Smooth muscle cell (in vitro differentiated cells): ENCODE data around the gene MASP1. TPM values are rescaled to one million over a fixed set of nuclear protein-coding genes. Genes with fewer than 3 reads are reported as not detected.
A peak's percentile ranks its signal among the peaks of the same experiment; 100 is the strongest.

Experiments used
- DNase-seq: peaks from one replicate; lab custom pipeline; 2025; ENCODE audit not compliant: unreplicated experiment; lab: John Stamatoyannopoulos, UW
- H2AFZ ChIP-seq: fragments of 200-600 bp; sonication (generic); 2 replicates; pipeline ENCODE4 v1.6.0; 2016; ENCODE audit warnings: antibody characterized with exemption, low read depth, mild to moderate bottlenecking
- H3F3A ChIP-seq: fragments of 200-600 bp; sonication (generic); 2 replicates; pipeline ENCODE4 v1.6.0; 2017; ENCODE audit warnings: antibody characterized with exemption, low read depth
- H3K27ac ChIP-seq: fragments of 200-600 bp; sonication (generic); 2 replicates; pipeline ENCODE4 v1.5.1; 2016; ENCODE audit warnings: low read depth, mild to moderate bottlenecking
- H3K27me3 ChIP-seq: fragments of 200-600 bp; sonication (generic); 2 replicates; pipeline ENCODE4 v1.6.1; 2016; ENCODE audit warnings: low read depth, mild to moderate bottlenecking
- H3K36me3 ChIP-seq: fragments of 200-600 bp; sonication (generic); 2 replicates; pipeline ENCODE4 v1.5.1; 2016; ENCODE audit warnings: low read depth
- H3K4me1 ChIP-seq: fragments of 200-600 bp; sonication (generic); 2 replicates; pipeline ENCODE4 v1.5.1; 2016; ENCODE audit warnings: low read depth
- H3K4me2 ChIP-seq: fragments of 200-600 bp; sonication (generic); 2 replicates; pipeline ENCODE4 v1.6.0; 2016; ENCODE audit warnings: mild to moderate bottlenecking
- H3K4me3 ChIP-seq: fragments of 200-600 bp; sonication (generic); 2 replicates; pipeline ENCODE4 v1.5.1; 2016; ENCODE audit warnings: mild to moderate bottlenecking
- H3K79me2 ChIP-seq: fragments of 200-600 bp; sonication (generic); 2 replicates; pipeline ENCODE4 v1.6.0; 2016; ENCODE audit warnings: low read depth, mild to moderate bottlenecking
- H3K9ac ChIP-seq: fragments of 200-600 bp; sonication (generic); 2 replicates; pipeline ENCODE4 v1.6.0; 2016; ENCODE audit warnings: low read depth
- H3K9me3 ChIP-seq: fragments of 200-600 bp; sonication (generic); replicated peaks from 2 replicates; pipeline ENCODE4 v1.5.1; 2016; ENCODE audit warnings: low read depth
- H4K20me1 ChIP-seq: fragments of 200-600 bp; sonication (generic); 2 replicates; pipeline ENCODE4 v1.6.0; 2016; ENCODE audit warnings: low read depth
- WGBS: methylation state at CpG from one replicate; pipeline ENCODE4 v1.1.7; 2016; ENCODE audit warnings: low lambda C conversion rate; 5-methylcytosine and 5-hydroxymethylcytosine counted together
- polyA plus RNA-seq: library from polyadenylated mRNA; unstranded; fragments of >200 nt; fragmentation: Nextera tagmentation; extraction: Ambion mirVana; gene quantifications from 2 replicates; pipeline ENCODE4 v1.2.1, GENCODE V29; 2016
- total RNA-seq: library from RNA; depleted of rRNA; stranded (reverse); fragments of >200 nt; gene quantifications from 2 replicates; pipeline ENCODE4 v1.2.3, GENCODE V29; 2014
- TF ChIP-seq, protein P1 (sequence below): fragments of 200-600 bp; sonication (generic); IDR thresholded peaks from 2 replicates; pipeline ENCODE4 v1.5.1; 2017; ENCODE audit warnings: borderline replicate concordance, mild to moderate bottlenecking, antibody characterized with exemption; ENCODE audit not compliant: insufficient read depth, poor library complexity, severe bottlenecking

MASP1 gene
- total and polyA plus RNA-seq, 2 experiments from 2014 or later, result 46.7 to 54.0 TPM

DNA sequence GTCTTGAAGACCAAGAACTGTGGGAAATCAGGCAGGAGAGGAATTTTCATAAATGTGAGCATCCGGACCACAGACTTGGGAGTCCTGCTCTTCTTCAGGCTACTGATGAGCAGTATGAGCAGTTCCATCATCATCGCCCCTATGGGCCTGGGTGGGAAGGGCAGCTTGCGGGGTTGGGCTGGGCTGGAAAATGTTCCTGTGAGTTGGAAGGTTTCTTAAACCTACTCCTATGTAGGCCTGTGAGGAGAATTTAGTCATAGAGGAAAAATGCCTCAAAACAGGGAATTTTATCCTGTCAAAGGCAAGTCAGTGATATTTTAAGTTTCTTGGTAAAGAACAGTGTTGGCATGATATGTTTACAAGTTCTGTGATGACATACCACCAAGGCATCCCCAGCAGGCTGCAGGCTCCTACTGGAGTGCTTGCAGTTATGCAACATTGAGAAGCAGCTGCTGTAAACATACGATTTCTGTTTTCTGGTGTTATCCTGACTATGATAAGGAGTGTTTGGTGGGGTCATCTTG lies 10.3 kb downstream of the MASP1 start:
- Histone ChIP-seq H3K36me3 (no peaks in the 10 kb centered on the region), H4K20me1 (no peaks in the 10 kb centered on the region), H3K79me2 (no peaks in the 10 kb centered on the region), H3K27ac (peak overlapping the region; percentile 64), H3K4me3 (no peak overlapping the region), H3K9ac (no peak overlapping the region), H3K4me1 (peaks cover 10% of the 10 kb centered on the region), H2AFZ (no peak overlapping the region), H3F3A (peaks cover 4% of the 10 kb centered on the region), H3K27me3 (no peaks in the 10 kb centered on the region), H3K9me3 (no peaks in the 10 kb centered on the region), H3K4me2 (peak overlapping the region; percentile 40)
- DNase-seq, result peak; percentile 27
- TF ChIP-seq, protein P1, sequence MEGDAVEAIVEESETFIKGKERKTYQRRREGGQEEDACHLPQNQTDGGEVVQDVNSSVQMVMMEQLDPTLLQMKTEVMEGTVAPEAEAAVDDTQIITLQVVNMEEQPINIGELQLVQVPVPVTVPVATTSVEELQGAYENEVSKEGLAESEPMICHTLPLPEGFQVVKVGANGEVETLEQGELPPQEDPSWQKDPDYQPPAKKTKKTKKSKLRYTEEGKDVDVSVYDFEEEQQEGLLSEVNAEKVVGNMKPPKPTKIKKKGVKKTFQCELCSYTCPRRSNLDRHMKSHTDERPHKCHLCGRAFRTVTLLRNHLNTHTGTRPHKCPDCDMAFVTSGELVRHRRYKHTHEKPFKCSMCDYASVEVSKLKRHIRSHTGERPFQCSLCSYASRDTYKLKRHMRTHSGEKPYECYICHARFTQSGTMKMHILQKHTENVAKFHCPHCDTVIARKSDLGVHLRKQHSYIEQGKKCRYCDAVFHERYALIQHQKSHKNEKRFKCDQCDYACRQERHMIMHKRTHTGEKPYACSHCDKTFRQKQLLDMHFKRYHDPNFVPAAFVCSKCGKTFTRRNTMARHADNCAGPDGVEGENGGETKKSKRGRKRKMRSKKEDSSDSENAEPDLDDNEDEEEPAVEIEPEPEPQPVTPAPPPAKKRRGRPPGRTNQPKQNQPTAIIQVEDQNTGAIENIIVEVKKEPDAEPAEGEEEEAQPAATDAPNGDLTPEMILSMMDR, result peak; percentile 27
- WGBS, result 12% methylated on average over 4 of the region's 4 CpGs

DNA sequence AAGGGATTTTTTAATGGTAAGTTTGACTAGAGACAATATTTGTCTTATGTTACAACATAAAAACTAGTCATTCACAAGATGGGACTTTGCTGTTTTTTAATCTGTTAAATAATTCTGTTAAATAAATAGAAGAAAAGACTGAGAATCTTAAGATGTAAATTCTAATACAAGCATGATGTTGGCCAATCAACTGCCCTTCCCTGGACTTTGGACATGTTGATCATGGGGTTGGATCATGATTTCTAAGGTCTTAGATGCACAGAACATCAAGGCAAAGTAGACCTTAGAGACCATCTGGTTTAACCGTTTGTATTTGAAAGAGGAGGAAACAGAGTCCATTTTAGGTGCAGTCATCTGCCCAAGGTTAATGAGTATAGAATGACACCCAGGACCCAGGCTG lies 10.9 kb downstream of the MASP1 start:
- Histone ChIP-seq H3K4me1 (peaks cover 10% of the 10 kb centered on the region), H3K79me2 (no peaks in the 10 kb centered on the region), H3K4me2 (peak overlapping the region; percentile 40), H4K20me1 (no peaks in the 10 kb centered on the region), H3K9ac (no peak overlapping the region), H3K36me3 (no peaks in the 10 kb centered on the region), H2AFZ (no peak overlapping the region), H3K9me3 (no peaks in the 10 kb centered on the region), H3K27me3 (no peaks in the 10 kb centered on the region), H3K27ac (peak overlapping the region; percentile 64), H3K4me3 (no peak overlapping the region), H3F3A (peaks cover 4% of the 10 kb centered on the region)
- TF ChIP-seq, protein P1, result no peak
- no peak for DNase-seq
- 86% methylated on average over 1 of the region's 1 CpG for WGBS

DNA sequence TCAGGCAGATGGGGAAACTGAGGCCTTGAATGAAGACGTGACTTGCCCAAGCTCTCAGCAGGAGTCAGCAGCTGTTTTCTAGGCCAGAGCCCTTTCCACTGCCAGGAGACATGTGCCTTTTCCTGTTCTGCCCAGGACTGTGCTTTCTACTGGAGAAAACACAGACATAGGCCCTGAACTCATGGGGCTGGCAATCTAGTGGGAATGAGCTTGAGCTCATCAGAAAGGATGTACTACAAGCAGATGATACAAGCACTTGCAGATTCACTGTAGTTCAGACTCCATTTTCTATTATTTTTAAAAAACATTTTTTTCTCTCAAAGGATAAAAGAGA lies 14.4 kb downstream of the MASP1 start:
- Histone ChIP-seq H3K4me3 (no peak overlapping the region), H3F3A (peaks cover 4% of the 10 kb centered on the region), H3K9me3 (no peaks in the 10 kb centered on the region), H3K4me1 (peaks cover 24% of the 10 kb centered on the region), H3K27me3 (no peaks in the 10 kb centered on the region), H3K9ac (no peak overlapping the region), H3K4me2 (no peak overlapping the region), H3K79me2 (no peaks in the 10 kb centered on the region), H4K20me1 (no peaks in the 10 kb centered on the region), H2AFZ (no peak overlapping the region), H3K36me3 (no peaks in the 10 kb centered on the region), H3K27ac (no peak overlapping the region)
- no peak for DNase-seq
- TF ChIP-seq, protein P1, result no peak
- 67% methylated on average over 1 of the region's 1 CpG for WGBS

DNA sequence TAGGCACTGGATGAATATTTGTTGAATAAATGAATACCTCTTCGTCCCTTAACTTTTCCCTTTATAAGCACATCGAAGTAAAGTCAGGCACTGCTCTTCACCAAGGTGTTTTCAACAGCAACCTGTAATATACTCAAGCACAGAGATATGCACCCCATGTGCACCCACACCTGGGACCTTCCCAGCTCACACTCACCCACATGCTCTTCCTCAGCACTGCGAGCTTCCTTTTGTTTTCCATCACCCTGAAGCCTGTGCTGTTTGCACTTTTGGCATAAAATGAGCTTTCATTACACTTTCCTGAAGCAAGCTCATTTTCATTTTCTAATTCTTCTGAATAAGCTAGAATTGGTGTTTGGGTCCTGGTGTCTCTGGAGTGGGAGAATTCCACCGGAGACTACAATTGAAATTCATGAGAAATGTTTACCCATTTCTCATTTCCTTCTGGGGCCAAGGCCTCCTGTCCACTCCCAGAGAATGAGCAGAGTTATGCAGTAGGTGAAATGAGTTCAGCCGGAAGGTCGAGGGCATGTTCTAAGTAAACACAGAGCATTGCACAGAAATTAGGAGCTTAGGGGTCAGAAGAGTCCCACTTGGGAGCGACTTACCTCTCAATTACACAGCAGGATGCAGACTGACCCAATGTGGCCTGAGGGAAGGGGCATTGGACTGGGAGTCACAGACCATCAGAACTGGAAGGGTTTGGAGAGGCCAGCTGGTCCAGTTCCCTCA lies 15.0 kb downstream of the MASP1 start:
- TF ChIP-seq, protein P1, result no peak
- Histone ChIP-seq H3K79me2 (no peaks in the 10 kb centered on the region), H3K4me2 (no peak overlapping the region), H3K4me3 (no peak overlapping the region), H2AFZ (no peak overlapping the region), H3K36me3 (no peaks in the 10 kb centered on the region), H3K9ac (no peak overlapping the region), H3K27ac (no peak overlapping the region), H3K9me3 (no peaks in the 10 kb centered on the region), H3F3A (peaks cover 4% of the 10 kb centered on the region), H3K27me3 (no peaks in the 10 kb centered on the region), H3K4me1 (peaks cover 24% of the 10 kb centered on the region), H4K20me1 (no peaks in the 10 kb centered on the region)
- 91% methylated on average over 7 of the region's 7 CpGs for WGBS
- DNase-seq, result no peak
